HepG2 (cell line): ENCODE measurements around the gene CLDN20. TPM values are rescaled to one million over a fixed set of nuclear protein-coding genes. Genes with fewer than 3 reads are reported as not detected.

ENCODE experiments used
- ATAC-seq: fragments of 200-7000 bp; cut with Tn5 transposase; 3 replicates; pipeline ENCODE4 v1.9.1; 2020; ENCODE audit warnings: mild to moderate bottlenecking, moderate library complexity
- BruUV-seq: library from RNA; stranded (reverse); fragments of 400-500 nt; replicated peaks from 2 replicates; lab custom pipeline; 2021; lab: Mats Ljungman, UMichigan
- CTCF ChIA-PET: fragments of 300-600 bp; formaldehyde crosslinking; extraction: SDS; loops from one replicate; lab custom pipeline; 2021; ENCODE audit warnings: low total read pairs, inconsistent platforms, low intra/inter-chr PET ratio; lab: Yijun Ruan, JAX
- POLR2A ChIA-PET: fragments of 350-600 bp; sonication (Branson Sonifier 250); formaldehyde crosslinking; loops from one replicate; lab custom pipeline; 2020; ENCODE audit warnings: antibody characterized with exemption, inconsistent platforms; lab: Yijun Ruan, JAX
- DNase-seq: peaks from one replicate; pipeline ENCODE4 v3.0.0-alpha.2; 2015; ENCODE audit warnings: low spot score
- FAIRE-seq: peaks from 3 replicates; lab custom pipeline; 2011; peaks lifted over from hg19 to GRCh38; lab: Jason Lieb, UNC
- H2AFZ ChIP-seq: one replicate; pipeline ENCODE4 v1.6.1; 2011; ENCODE audit warnings: low read length, inconsistent platforms
- H3K27ac ChIP-seq: fragments of 300-600 bp; 3 replicates; pipeline ENCODE4 v1.8.0; 2011; ENCODE audit warnings: mixed run types, mild to moderate bottlenecking, mixed read lengths, low read length, inconsistent platforms; ENCODE audit not compliant: insufficient read depth; ENCODE audit errors: extremely low read length
- H3K27me3 ChIP-seq, 2 experiments: fragments of 200-600 bp in 1 of 2; 2 replicates in 1 of 2; 3 replicates in 1 of 2; pipeline versions ENCODE4 v1.6.0 to v1.8.0; 2011; ENCODE audit warnings: low read length in 2 of 2, mild to moderate bottlenecking in 2 of 2, moderate library complexity in 2 of 2, inconsistent platforms in 1 of 2; ENCODE audit not compliant: insufficient read depth in 2 of 2, control insufficient read depth in 1 of 2
- H3K36me3 ChIP-seq, 2 experiments: fragments of 200-600 bp in 1 of 2; replicated peaks in 1 of 2; 2 replicates in 1 of 2; 3 replicates in 1 of 2; pipeline versions ENCODE4 v1.5.1 to v1.8.0; 2011; ENCODE audit warnings: low read length in 2 of 2, inconsistent platforms in 1 of 2; ENCODE audit not compliant: insufficient read depth in 2 of 2, control insufficient read depth in 1 of 2
- H3K4me1 ChIP-seq: 2 replicates; pipeline ENCODE4 v1.5.1; 2012; ENCODE audit warnings: low read length, inconsistent platforms; ENCODE audit not compliant: insufficient read depth
- H3K4me2 ChIP-seq: 2 replicates; pipeline ENCODE4 v1.6.0; 2011; ENCODE audit warnings: low read depth, low read length, inconsistent platforms
- H3K4me3 ChIP-seq, 3 experiments: fragments of 200-600 bp in 1 of 3; sonication (generic), shearing (Covaris generic) in 1 of 3; replicated peaks in 1 of 3; 2 replicates each; pipeline ENCODE4 v1.5.1; 2011 to 2016; ENCODE audit warnings: low read length in 3 of 3, inconsistent platforms in 2 of 3, low read depth in 2 of 3, mild to moderate bottlenecking in 2 of 3, control low read depth in 1 of 3, mixed read lengths in 1 of 3; ENCODE audit not compliant: insufficient read depth in 1 of 3
- H3K79me2 ChIP-seq: one replicate; pipeline ENCODE4 v1.6.1; 2011; ENCODE audit warnings: low read length, inconsistent platforms; ENCODE audit not compliant: insufficient read depth
- H3K9ac ChIP-seq: 2 replicates; pipeline ENCODE4 v1.6.0; 2011; ENCODE audit warnings: mild to moderate bottlenecking, low read depth, low read length, inconsistent platforms; ENCODE audit not compliant: insufficient read depth
- H3K9me3 ChIP-seq: 2 replicates; pipeline ENCODE4 v1.5.1; 2012; ENCODE audit warnings: mild to moderate bottlenecking, low read length
- H4K20me1 ChIP-seq: 2 replicates; pipeline ENCODE4 v1.6.0; 2011; ENCODE audit warnings: inconsistent platforms, mild to moderate bottlenecking, low read length, moderate library complexity; ENCODE audit not compliant: insufficient read depth
- HMG20A ChIP-seq: IDR thresholded peaks from 2 replicates; pipeline ENCODE4 v1.6.1; 2016; ENCODE audit warnings: borderline replicate concordance
- RARA ChIP-seq: IDR thresholded peaks from 2 replicates; pipeline ENCODE4 v1.6.1; 2016; ENCODE audit warnings: missing genetic modification reagents, missing compliant biosample characterization
- SP4 ChIP-seq: sonication (generic); formaldehyde crosslinking; IDR thresholded peaks from 2 replicates; pipeline ENCODE4 v1.8.1; 2023; ENCODE audit warnings: mild to moderate bottlenecking, missing genetic modification reagents
- ZNF788 ChIP-seq: sonication (generic); formaldehyde crosslinking; IDR thresholded peaks from 2 replicates; pipeline ENCODE4 v1.5.0; 2020; ENCODE audit warnings: mild to moderate bottlenecking, missing genetic modification reagents, borderline replicate concordance
- WGBS: methylation state at CpG from one replicate; pipeline ENCODE4 v1.1.6; 2017; ENCODE audit warnings: low lambda C conversion rate; 5-methylcytosine and 5-hydroxymethylcytosine counted together
- in situ Hi-C: cut with HindIII; loops from 2 replicates; pipeline ENCODE4 v1.10.0; 2017; ENCODE audit warnings: low pct_unique_long_range_greater_than_20kb; ENCODE audit not compliant: extremely low pct_ligation_motif_present
- intact Hi-C: fragments of 100-400 bp; cut with micrococcal nuclease; formaldehyde crosslinking; loops from one replicate; pipeline ENCODE4 v1.10.0; 2022; ENCODE audit not compliant: unreplicated experiment
- polyA plus RNA-seq, 8 experiments: library from polyadenylated mRNA; depleted of rRNA in 3 of 8; stranded (reverse) in 7 of 8; unstranded in 1 of 8; fragments of >200 nt; fragmentation: Illumina TruSeq in 4 of 8; extraction: Trizol in 4 of 8; gene quantifications; 2 replicates each; pipeline versions ENCODE4 v1.2.1 to v1.2.3, GENCODE V29; 2011 to 2016; ENCODE audit warnings: low read depth in 4 of 8, missing spikeins in 1 of 8, mixed read lengths in 1 of 8; ENCODE audit not compliant: insufficient read depth in 1 of 8
- total RNA-seq, 5 experiments: library from RNA; depleted of rRNA; stranded (reverse); fragments of >200 nt; fragmentation: Illumina TruSeq; extraction: Trizol; gene quantifications; 2 replicates each; pipeline ENCODE4 v1.2.3, GENCODE V29; 2016; ENCODE audit warnings: low read depth in 1 of 5
- TF ChIP-seq, protein P1 (sequence below): sonication (generic); formaldehyde crosslinking; IDR thresholded peaks from 2 replicates; pipeline ENCODE4 v1.4.0; 2020; ENCODE audit warnings: mild to moderate bottlenecking, missing genetic modification reagents, borderline replicate concordance
- TF ChIP-seq, protein P2 (sequence below): sonication (generic); formaldehyde crosslinking; IDR thresholded peaks from 2 replicates; pipeline ENCODE4 v1.4.0; 2020; ENCODE audit warnings: missing genetic modification reagents

The CLDN20 gene
- total and polyA plus RNA-seq, 2 of the 13 experiments (the other 11 are each of a cell fraction or from before 2014, with no cell fraction given) = not detected

DNA sequence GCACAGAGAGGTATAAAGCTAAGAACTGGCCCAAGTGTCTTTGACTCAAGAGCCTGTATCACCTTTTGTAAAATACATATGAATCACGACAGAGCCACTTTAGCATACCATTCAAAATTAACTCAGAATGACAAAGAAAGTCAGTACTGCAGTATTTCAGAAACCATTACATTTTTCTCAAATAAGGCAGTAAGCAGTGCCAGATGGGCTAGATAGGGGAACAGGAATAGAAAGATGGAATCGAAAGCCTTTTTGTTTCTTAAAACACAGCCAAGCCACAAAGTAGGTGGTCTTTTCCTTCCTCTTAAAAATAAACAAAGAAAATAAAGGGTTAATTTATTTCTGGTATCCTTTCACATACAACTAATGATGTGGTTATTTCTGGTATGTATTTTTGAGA, 10.3 kb downstream of the CLDN20 start (continued):
- TF ChIP-seq, protein P1, sequence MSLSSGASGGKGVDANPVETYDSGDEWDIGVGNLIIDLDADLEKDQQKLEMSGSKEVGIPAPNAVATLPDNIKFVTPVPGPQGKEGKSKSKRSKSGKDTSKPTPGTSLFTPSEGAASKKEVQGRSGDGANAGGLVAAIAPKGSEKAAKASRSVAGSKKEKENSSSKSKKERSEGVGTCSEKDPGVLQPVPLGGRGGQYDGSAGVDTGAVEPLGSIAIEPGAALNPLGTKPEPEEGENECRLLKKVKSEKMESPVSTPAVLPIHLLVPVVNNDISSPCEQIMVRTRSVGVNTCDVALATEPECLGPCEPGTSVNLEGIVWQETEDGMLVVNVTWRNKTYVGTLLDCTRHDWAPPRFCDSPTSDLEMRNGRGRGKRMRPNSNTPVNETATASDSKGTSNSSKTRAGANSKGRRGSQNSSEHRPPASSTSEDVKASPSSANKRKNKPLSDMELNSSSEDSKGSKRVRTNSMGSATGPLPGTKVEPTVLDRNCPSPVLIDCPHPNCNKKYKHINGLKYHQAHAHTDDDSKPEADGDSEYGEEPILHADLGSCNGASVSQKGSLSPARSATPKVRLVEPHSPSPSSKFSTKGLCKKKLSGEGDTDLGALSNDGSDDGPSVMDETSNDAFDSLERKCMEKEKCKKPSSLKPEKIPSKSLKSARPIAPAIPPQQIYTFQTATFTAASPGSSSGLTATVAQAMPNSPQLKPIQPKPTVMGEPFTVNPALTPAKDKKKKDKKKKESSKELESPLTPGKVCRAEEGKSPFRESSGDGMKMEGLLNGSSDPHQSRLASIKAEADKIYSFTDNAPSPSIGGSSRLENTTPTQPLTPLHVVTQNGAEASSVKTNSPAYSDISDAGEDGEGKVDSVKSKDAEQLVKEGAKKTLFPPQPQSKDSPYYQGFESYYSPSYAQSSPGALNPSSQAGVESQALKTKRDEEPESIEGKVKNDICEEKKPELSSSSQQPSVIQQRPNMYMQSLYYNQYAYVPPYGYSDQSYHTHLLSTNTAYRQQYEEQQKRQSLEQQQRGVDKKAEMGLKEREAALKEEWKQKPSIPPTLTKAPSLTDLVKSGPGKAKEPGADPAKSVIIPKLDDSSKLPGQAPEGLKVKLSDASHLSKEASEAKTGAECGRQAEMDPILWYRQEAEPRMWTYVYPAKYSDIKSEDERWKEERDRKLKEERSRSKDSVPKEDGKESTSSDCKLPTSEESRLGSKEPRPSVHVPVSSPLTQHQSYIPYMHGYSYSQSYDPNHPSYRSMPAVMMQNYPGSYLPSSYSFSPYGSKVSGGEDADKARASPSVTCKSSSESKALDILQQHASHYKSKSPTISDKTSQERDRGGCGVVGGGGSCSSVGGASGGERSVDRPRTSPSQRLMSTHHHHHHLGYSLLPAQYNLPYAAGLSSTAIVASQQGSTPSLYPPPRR (CRISPR knock-in tag) = no peak
- TF ChIP-seq, all 625 proteins: peak for 0

DNA sequence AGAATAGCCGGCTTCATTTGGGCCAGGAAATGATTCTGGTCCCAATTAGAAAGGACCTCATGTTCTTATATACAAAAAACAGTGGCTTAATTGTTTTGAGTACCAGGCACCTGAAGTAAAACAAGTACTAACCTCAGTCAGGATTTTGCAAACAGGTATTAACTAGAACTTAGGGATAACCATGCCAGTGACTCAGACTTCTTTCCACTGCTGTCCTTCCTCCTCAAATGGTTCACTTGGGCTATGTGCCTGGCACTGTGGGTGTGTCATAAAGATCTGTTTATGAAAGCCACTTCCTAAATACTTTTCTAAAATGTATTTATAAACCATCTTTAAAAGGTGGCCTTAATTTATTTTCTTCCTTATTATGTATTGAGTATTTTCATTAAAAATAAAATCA, 10.7 kb downstream of the CLDN20 start:
- CTCF ChIA-PET = no interaction called here
- no peak overlapping the region for H3K9ac ChIP-seq
- H4K20me1 ChIP-seq = no peaks in the 10 kb centered on the region
- peaks cover 5% of the 10 kb centered on the region for H3K79me2 ChIP-seq
- 100% methylated on average over 1 of the region's 1 CpG for WGBS
- H3K4me1 ChIP-seq = 0 out of 2 replicates have a peak, but pooled peaks cover under 1% of the 10 kb centered on the region
- H3K9me3 ChIP-seq = no peaks in the 10 kb centered on the region
- DNase-seq (no peak), ATAC-seq (no peak), FAIRE-seq (no peak)
- no peak for TF ChIP-seq SP4 (CRISPR knock-in tag)
- no peak for TF ChIP-seq HMG20A (CRISPR knock-in tag)
- TF ChIP-seq, protein P2, sequence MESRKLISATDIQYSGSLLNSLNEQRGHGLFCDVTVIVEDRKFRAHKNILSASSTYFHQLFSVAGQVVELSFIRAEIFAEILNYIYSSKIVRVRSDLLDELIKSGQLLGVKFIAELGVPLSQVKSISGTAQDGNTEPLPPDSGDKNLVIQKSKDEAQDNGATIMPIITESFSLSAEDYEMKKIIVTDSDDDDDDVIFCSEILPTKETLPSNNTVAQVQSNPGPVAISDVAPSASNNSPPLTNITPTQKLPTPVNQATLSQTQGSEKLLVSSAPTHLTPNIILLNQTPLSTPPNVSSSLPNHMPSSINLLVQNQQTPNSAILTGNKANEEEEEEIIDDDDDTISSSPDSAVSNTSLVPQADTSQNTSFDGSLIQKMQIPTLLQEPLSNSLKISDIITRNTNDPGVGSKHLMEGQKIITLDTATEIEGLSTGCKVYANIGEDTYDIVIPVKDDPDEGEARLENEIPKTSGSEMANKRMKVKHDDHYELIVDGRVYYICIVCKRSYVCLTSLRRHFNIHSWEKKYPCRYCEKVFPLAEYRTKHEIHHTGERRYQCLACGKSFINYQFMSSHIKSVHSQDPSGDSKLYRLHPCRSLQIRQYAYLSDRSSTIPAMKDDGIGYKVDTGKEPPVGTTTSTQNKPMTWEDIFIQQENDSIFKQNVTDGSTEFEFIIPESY = no peak
- TF ChIP-seq ZNF788 (CRISPR knock-in tag) = no peak
- TF ChIP-seq RARA (CRISPR knock-in tag) = no peak
- H3K4me2 ChIP-seq = no peak overlapping the region
- no peak overlapping the region for H2AFZ ChIP-seq
- in situ Hi-C loops (no loop called here), intact Hi-C loops (no loop called here)
- no peaks in the 10 kb centered on the region for H3K27me3 ChIP-seq
- BruUV-seq = no TSS peak
- H3K36me3 ChIP-seq = peaks cover 42 to 90% of the 10 kb centered on the region in 2 experiments
- POLR2A ChIA-PET = no interaction called here
- H3K27ac ChIP-seq = no peak overlapping the region
- no peak overlapping the region for H3K4me3 ChIP-seq
